ENCODE data around the gene MPHOSPH6.

DNA sequence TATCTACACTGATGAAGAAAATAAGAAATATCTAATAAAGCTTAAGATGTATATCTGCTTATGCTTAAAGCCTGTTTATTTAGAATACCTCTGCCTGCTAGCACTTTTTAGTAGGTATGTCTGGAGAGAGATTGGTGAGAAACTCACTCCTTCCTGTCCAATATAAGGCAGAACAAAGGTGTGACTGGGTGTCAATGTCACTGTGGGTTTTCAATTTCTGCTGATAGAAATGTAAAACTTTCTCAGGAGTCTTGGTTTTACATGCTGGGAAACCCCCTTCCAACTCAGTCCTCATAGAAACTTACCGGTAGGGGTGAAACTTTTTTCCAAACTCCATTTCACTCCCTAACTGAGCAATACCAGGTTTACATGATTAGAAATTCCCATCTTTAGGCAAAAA, 17.8 kb upstream of the MPHOSPH6 start:
- TF ChIP-seq, protein P1, sequence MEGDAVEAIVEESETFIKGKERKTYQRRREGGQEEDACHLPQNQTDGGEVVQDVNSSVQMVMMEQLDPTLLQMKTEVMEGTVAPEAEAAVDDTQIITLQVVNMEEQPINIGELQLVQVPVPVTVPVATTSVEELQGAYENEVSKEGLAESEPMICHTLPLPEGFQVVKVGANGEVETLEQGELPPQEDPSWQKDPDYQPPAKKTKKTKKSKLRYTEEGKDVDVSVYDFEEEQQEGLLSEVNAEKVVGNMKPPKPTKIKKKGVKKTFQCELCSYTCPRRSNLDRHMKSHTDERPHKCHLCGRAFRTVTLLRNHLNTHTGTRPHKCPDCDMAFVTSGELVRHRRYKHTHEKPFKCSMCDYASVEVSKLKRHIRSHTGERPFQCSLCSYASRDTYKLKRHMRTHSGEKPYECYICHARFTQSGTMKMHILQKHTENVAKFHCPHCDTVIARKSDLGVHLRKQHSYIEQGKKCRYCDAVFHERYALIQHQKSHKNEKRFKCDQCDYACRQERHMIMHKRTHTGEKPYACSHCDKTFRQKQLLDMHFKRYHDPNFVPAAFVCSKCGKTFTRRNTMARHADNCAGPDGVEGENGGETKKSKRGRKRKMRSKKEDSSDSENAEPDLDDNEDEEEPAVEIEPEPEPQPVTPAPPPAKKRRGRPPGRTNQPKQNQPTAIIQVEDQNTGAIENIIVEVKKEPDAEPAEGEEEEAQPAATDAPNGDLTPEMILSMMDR (IDR thresholded peaks at IDR 0.05; ENCODE audit: low read length) = no peak
- TF ChIP-seq EZH2phosphoT487 (IDR thresholded peaks at IDR 0.05; ENCODE audit: low read length) = no peak

All from MM.1S (cell line).